HepG2 (cell line): ENCODE measurements around the gene PNKD. TPM values are rescaled to one million over a fixed set of nuclear protein-coding genes. Genes with fewer than 3 reads are reported as not detected.

Experiments used
- AFF4 ChIP-seq: sonication (generic); formaldehyde crosslinking; IDR thresholded peaks from 2 replicates; pipeline ENCODE4 v1.4.0; 2020; ENCODE audit warnings: missing genetic modification reagents
- CAMTA2 ChIP-seq: sonication (generic); formaldehyde crosslinking; IDR thresholded peaks from 2 replicates; pipeline ENCODE4 v1.4.0; 2020; ENCODE audit warnings: mild to moderate bottlenecking, missing genetic modification reagents, borderline replicate concordance
- FOXC1 ChIP-seq: sonication (generic); formaldehyde crosslinking; IDR thresholded peaks from 2 replicates; pipeline ENCODE4 v1.8.0; 2022; ENCODE audit warnings: mild to moderate bottlenecking, missing genetic modification reagents, borderline replicate concordance
- HOXA5 ChIP-seq: sonication (generic); formaldehyde crosslinking; IDR thresholded peaks from 2 replicates; pipeline ENCODE4 v1.4.0; 2020; ENCODE audit warnings: missing genetic modification reagents
- NFKBIZ ChIP-seq: IDR thresholded peaks from 2 replicates; pipeline ENCODE4 v1.6.1; 2018; ENCODE audit warnings: missing genetic modification reagents, missing compliant biosample characterization
- POLR2G ChIP-seq: fragments of 200-400 bp; formaldehyde crosslinking; IDR thresholded peaks from 2 replicates; pipeline ENCODE4 v1.6.1; 2018; ENCODE audit warnings: mild to moderate bottlenecking, low read depth, low read length, moderate library complexity
- RFX3 ChIP-seq: IDR thresholded peaks from 2 replicates; pipeline ENCODE4 v1.6.1; 2016; ENCODE audit warnings: missing biosample characterization, missing genetic modification reagents
- SIN3B ChIP-seq: fragments of 150-350 bp; IDR thresholded peaks from 2 replicates; pipeline ENCODE4 v1.6.1; 2014; ENCODE audit warnings: low read length
- TAF15 ChIP-seq: fragments of 200-400 bp; formaldehyde crosslinking; IDR thresholded peaks from one replicate; pipeline ENCODE4 v1.6.1; 2018; ENCODE audit warnings: mild to moderate bottlenecking, low read depth, low read length; ENCODE audit not compliant: poor library complexity, severe bottlenecking
- TBX3 ChIP-seq: fragments of 450-650 bp; IDR thresholded peaks from 2 replicates; pipeline ENCODE4 v1.6.1; 2017; ENCODE audit warnings: antibody characterized with exemption, mild to moderate bottlenecking, inconsistent platforms, borderline replicate concordance
- ZFP37 ChIP-seq: sonication (generic); formaldehyde crosslinking; IDR thresholded peaks from 2 replicates; pipeline ENCODE4 v1.4.0; 2020; ENCODE audit warnings: missing genetic modification reagents, borderline replicate concordance
- ZNF263 ChIP-seq: sonication (generic); formaldehyde crosslinking; IDR thresholded peaks from 2 replicates; pipeline ENCODE4 v1.4.0; 2020; ENCODE audit warnings: missing genetic modification reagents
- ZNF329 ChIP-seq: sonication (generic); formaldehyde crosslinking; IDR thresholded peaks from 2 replicates; pipeline ENCODE4 v1.9.0; 2021; ENCODE audit warnings: low read depth, mild to moderate bottlenecking, missing genetic modification reagents
- ZNF367 ChIP-seq: sonication (generic); formaldehyde crosslinking; IDR thresholded peaks from 2 replicates; pipeline ENCODE4 v1.4.0; 2020; ENCODE audit warnings: missing genetic modification reagents, borderline replicate concordance
- ZNF430 ChIP-seq: sonication (generic); formaldehyde crosslinking; IDR thresholded peaks from 2 replicates; pipeline ENCODE4 v1.9.0; 2021; ENCODE audit warnings: mild to moderate bottlenecking, missing genetic modification reagents
- ZNF576 ChIP-seq: sonication (generic); formaldehyde crosslinking; IDR thresholded peaks from 2 replicates; pipeline ENCODE4 v1.4.0; 2020; ENCODE audit warnings: mild to moderate bottlenecking, missing genetic modification reagents
- polyA plus RNA-seq, 8 experiments: library from polyadenylated mRNA; depleted of rRNA in 3 of 8; stranded (reverse) in 7 of 8; unstranded in 1 of 8; fragments of >200 nt; fragmentation: Illumina TruSeq in 4 of 8; extraction: Trizol in 4 of 8; gene quantifications; 2 replicates each; pipeline versions ENCODE4 v1.2.1 to v1.2.3, GENCODE V29; 2011 to 2016; ENCODE audit warnings: low read depth in 4 of 8, missing spikeins in 1 of 8, mixed read lengths in 1 of 8; ENCODE audit not compliant: insufficient read depth in 1 of 8
- total RNA-seq, 5 experiments: library from RNA; depleted of rRNA; stranded (reverse); fragments of >200 nt; fragmentation: Illumina TruSeq; extraction: Trizol; gene quantifications; 2 replicates each; pipeline ENCODE4 v1.2.3, GENCODE V29; 2016; ENCODE audit warnings: low read depth in 1 of 5
- TF ChIP-seq, protein P1 (sequence below): sonication (generic); formaldehyde crosslinking; IDR thresholded peaks from 2 replicates; pipeline ENCODE4 v1.8.0; 2022; ENCODE audit warnings: mild to moderate bottlenecking, missing genetic modification reagents, moderate library complexity
- TF ChIP-seq, protein P2 (sequence below): sonication (generic); formaldehyde crosslinking; IDR thresholded peaks from 2 replicates; pipeline ENCODE4 v1.4.0; 2020; ENCODE audit warnings: missing genetic modification reagents, borderline replicate concordance
- TF ChIP-seq, protein P3 (sequence below): sonication (generic); formaldehyde crosslinking; IDR thresholded peaks from 2 replicates; pipeline ENCODE4 v1.5.0; 2020; ENCODE audit warnings: mild to moderate bottlenecking, missing genetic modification reagents, borderline replicate concordance

Gene PNKD
- total and polyA plus RNA-seq, 2 of the 13 experiments (the other 11 are each of a cell fraction or from before 2014, with no cell fraction given) = 55.9 to 80.4 TPM

DNA sequence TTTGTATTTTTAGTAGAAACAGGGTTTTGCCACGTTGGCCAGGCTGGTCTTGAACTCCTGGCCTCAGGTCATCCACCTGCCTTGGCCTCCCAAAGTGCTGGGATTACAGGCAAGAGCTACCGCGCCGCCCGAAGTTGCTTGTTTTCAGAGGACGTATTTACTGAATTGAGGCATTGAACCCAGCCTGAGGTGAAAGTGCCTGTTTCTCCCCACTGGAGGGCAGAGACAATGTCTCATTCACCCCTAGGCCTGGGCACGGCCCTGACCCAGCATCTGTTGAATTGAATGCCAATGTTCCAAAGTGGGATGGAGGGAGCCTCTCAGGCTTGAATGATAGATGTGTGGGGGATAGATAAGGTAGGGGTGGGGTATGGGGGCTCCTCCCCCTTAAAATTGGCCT lies 26.5 kb downstream of the PNKD start (continued):
- 0 out of 2 replicates have a peak, but pooled peaks have one; percentile 2 for TF ChIP-seq HOXA5 (CRISPR knock-in tag)
- TF ChIP-seq ZNF576 (CRISPR knock-in tag) = no peak
- TF ChIP-seq, protein P1, sequence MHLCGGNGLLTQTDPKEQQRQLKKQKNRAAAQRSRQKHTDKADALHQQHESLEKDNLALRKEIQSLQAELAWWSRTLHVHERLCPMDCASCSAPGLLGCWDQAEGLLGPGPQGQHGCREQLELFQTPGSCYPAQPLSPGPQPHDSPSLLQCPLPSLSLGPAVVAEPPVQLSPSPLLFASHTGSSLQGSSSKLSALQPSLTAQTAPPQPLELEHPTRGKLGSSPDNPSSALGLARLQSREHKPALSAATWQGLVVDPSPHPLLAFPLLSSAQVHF (CRISPR knock-in tag) = no peak
- no peak for TF ChIP-seq NFKBIZ (CRISPR knock-in tag)
- no peak for TF ChIP-seq ZNF329 (CRISPR knock-in tag)
- TF ChIP-seq, protein P2, sequence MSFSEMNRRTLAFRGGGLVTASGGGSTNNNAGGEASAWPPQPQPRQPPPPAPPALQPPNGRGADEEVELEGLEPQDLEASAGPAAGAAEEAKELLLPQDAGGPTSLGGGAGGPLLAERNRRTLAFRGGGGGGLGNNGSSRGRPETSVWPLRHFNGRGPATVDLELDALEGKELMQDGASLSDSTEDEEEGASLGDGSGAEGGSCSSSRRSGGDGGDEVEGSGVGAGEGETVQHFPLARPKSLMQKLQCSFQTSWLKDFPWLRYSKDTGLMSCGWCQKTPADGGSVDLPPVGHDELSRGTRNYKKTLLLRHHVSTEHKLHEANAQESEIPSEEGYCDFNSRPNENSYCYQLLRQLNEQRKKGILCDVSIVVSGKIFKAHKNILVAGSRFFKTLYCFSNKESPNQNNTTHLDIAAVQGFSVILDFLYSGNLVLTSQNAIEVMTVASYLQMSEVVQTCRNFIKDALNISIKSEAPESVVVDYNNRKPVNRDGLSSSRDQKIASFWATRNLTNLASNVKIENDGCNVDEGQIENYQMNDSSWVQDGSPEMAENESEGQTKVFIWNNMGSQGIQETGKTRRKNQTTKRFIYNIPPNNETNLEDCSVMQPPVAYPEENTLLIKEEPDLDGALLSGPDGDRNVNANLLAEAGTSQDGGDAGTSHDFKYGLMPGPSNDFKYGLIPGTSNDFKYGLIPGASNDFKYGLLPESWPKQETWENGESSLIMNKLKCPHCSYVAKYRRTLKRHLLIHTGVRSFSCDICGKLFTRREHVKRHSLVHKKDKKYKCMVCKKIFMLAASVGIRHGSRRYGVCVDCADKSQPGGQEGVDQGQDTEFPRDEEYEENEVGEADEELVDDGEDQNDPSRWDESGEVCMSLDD (CRISPR knock-in tag) = no peak
- TF ChIP-seq, protein P3, sequence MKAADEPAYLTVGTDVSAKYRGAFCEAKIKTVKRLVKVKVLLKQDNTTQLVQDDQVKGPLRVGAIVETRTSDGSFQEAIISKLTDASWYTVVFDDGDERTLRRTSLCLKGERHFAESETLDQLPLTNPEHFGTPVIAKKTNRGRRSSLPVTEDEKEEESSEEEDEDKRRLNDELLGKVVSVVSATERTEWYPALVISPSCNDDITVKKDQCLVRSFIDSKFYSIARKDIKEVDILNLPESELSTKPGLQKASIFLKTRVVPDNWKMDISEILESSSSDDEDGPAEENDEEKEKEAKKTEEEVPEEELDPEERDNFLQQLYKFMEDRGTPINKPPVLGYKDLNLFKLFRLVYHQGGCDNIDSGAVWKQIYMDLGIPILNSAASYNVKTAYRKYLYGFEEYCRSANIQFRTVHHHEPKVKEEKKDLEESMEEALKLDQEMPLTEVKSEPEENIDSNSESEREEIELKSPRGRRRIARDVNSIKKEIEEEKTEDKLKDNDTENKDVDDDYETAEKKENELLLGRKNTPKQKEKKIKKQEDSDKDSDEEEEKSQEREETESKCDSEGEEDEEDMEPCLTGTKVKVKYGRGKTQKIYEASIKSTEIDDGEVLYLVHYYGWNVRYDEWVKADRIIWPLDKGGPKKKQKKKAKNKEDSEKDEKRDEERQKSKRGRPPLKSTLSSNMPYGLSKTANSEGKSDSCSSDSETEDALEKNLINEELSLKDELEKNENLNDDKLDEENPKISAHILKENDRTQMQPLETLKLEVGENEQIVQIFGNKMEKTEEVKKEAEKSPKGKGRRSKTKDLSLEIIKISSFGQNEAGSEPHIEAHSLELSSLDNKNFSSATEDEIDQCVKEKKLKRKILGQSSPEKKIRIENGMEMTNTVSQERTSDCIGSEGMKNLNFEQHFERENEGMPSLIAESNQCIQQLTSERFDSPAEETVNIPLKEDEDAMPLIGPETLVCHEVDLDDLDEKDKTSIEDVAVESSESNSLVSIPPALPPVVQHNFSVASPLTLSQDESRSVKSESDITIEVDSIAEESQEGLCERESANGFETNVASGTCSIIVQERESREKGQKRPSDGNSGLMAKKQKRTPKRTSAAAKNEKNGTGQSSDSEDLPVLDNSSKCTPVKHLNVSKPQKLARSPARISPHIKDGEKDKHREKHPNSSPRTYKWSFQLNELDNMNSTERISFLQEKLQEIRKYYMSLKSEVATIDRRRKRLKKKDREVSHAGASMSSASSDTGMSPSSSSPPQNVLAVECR (CRISPR knock-in tag) = no peak
- TF ChIP-seq TBX3 = 0 out of 2 replicates have a peak, but pooled peaks have one; percentile 10
- TF ChIP-seq POLR2G = no peak
- no peak for TF ChIP-seq RFX3 (CRISPR knock-in tag)
- no peak for TF ChIP-seq ZFP37 (CRISPR knock-in tag)
- no peak for TF ChIP-seq CAMTA2
- no peak for TF ChIP-seq FOXC1 (CRISPR knock-in tag)
- TF ChIP-seq ZNF367 (CRISPR knock-in tag) = no peak
- TF ChIP-seq SIN3B = no peak
- TF ChIP-seq ZNF263 (CRISPR knock-in tag) = no peak
- no peak for TF ChIP-seq TAF15
- TF ChIP-seq ZNF430 (CRISPR knock-in tag) = no peak
- no peak for TF ChIP-seq AFF4 (CRISPR knock-in tag)
